HG02885 (cell line): ENCODE results near the gene LHFPL4.
"Not testable (repeated sequence)": the region's sequence is repeated elsewhere in the genome, so short reads cannot be mapped to it uniquely, and the experiment has no call there.

Experiments
- ATAC-seq: cut with Tn5 transposase; IDR thresholded peaks from one replicate; pipeline ENCODE4 v1.9.1; 2021; ENCODE audit warnings: mild to moderate bottlenecking; ENCODE audit not compliant: unreplicated experiment, poor library complexity

LHFPL4 gene

GRCh38 chr3:9548991-9549390 is 4.6 kb downstream of the LHFPL4 start:
- ATAC-seq, result no peak

GRCh38 chr3:9542182-9542581 is 11.4 kb downstream of the LHFPL4 start:
- ATAC-seq, result no peak

GRCh38 chr3:9536212-9536611 is 17.4 kb downstream of the LHFPL4 start:
- no peak for ATAC-seq

- ATAC-seq, result no peak
Observed at GRCh38 chr3:9534429-9534828, 19.2 kb downstream of the LHFPL4 start.

- ATAC-seq, result no peak
Observed at GRCh38 chr3:9525078-9525477, 28.5 kb downstream of the LHFPL4 start.

- ATAC-seq, result no peak
Observed at GRCh38 chr3:9514956-9515355, 38.7 kb downstream of the LHFPL4 start.

GRCh38 chr3:9514306-9514705 is 39.3 kb downstream of the LHFPL4 start:
- ATAC-seq, result no peak

- ATAC-seq, result no peak
Observed at GRCh38 chr3:9512456-9513045, 41.1 kb downstream of the LHFPL4 start.

GRCh38 chr3:9508781-9509180 is 44.8 kb downstream of the LHFPL4 start:
- ATAC-seq, result no peak

GRCh38 chr3:9507586-9508578 is 45.7 kb downstream of the LHFPL4 start:
- no peak for ATAC-seq

GRCh38 chr3:9503283-9503682 is 50.3 kb downstream of the LHFPL4 start:
- ATAC-seq, result peak; percentile 46

GRCh38 chr3:9501226-9501625 is 52.4 kb downstream of the LHFPL4 start:
- ATAC-seq, result no peak

GRCh38 chr3:9500108-9501050 is 53.2 kb downstream of the LHFPL4 start:
- peak; percentile 59 for ATAC-seq

GRCh38 chr3:9499455-9500107 is 54.0 kb downstream of the LHFPL4 start:
- no peak for ATAC-seq

- ATAC-seq, result no peak
Observed at GRCh38 chr3:9498781-9499180, 54.8 kb downstream of the LHFPL4 start.

GRCh38 chr3:9497821-9498565 is 55.6 kb downstream of the LHFPL4 start:
- no peak for ATAC-seq

- ATAC-seq, result no peak
Observed at GRCh38 chr3:9496893-9497292, 56.7 kb downstream of the LHFPL4 start.

- ATAC-seq, result not testable (repeated sequence)
Observed at GRCh38 chr3:9494036-9494435, 59.6 kb downstream of the LHFPL4 start.

- ATAC-seq, result no peak
Observed at GRCh38 chr3:9491506-9491905, 62.1 kb downstream of the LHFPL4 start.
